Measurements from ENCODE around the gene ARAP1.
A peak's percentile ranks its signal among the peaks of the same experiment; 100 is the strongest.

ARAP1 gene

GRCh38 chr11:72741429-72741833, 10.8 kb downstream of the ARAP1 start:
- Histone ChIP-seq H3K4me2 (ENCODE audit: low read depth, low read length, poor library complexity, severe bottlenecking) (peak overlapping the region; percentile 71), H3K36me3 (ENCODE audit: insufficient read depth, low read length) (no peaks in the 10 kb centered on the region), H3K9ac (ENCODE audit: low read depth, low read length, poor library complexity, severe bottlenecking) (peak overlapping the region; percentile 31), H3K79me2 (ENCODE audit: insufficient read depth, low read length) (peaks cover 55% of the 10 kb centered on the region; the same call in 1 of the 2 replicates), H2AFZ (ENCODE audit: low read length) (no peak overlapping the region), H3K9me3 (ENCODE audit: insufficient read depth, low read depth, low read length) (no peaks in the 10 kb centered on the region), H3K4me3 (ENCODE audit: low read length, poor library complexity, severe bottlenecking) (peak overlapping the region; percentile 54), H3F3A (ENCODE audit: low read depth) (no peaks in the 10 kb centered on the region), H3K27me3 (ENCODE audit: insufficient read depth, low read length, poor library complexity, severe bottlenecking) (no peaks in the 10 kb centered on the region), H4K20me1 (ENCODE audit: insufficient read depth, low read length, poor library complexity, severe bottlenecking) (peaks cover 13% of the 10 kb centered on the region), H3K9me2 (replicated peaks; ENCODE audit: low read depth, low read length) (no peaks in the 10 kb centered on the region), H3K4me1 (ENCODE audit: insufficient read depth, low read length, poor library complexity, severe bottlenecking) (peaks cover 50% of the 10 kb centered on the region)
- TF ChIP-seq EZH2phosphoT487 (IDR thresholded peaks at IDR 0.05; ENCODE audit: borderline replicate concordance), result no peak
- no peak for TF ChIP-seq CTCF (conservative IDR thresholded peaks at IDR 0.05; ENCODE audit: low read length)

- H3K9ac ChIP-seq (ENCODE audit: low read depth, low read length, poor library complexity, severe bottlenecking), result peak overlapping the region; percentile 31
- H3K36me3 ChIP-seq (ENCODE audit: insufficient read depth, low read length), result no peaks in the 10 kb centered on the region
- H3K79me2 ChIP-seq (ENCODE audit: insufficient read depth, low read length), result peaks cover 56% of the 10 kb centered on the region; the same call in 1 of the 2 replicates
- TF ChIP-seq EZH2phosphoT487 (IDR thresholded peaks at IDR 0.05; ENCODE audit: borderline replicate concordance), result no peak
- no peak for TF ChIP-seq CTCF (conservative IDR thresholded peaks at IDR 0.05; ENCODE audit: low read length)
- H3K4me2 ChIP-seq (ENCODE audit: low read depth, low read length, poor library complexity, severe bottlenecking), result peak overlapping the region; percentile 71
- no peaks in the 10 kb centered on the region for H3F3A ChIP-seq (ENCODE audit: low read depth)
- H3K4me3 ChIP-seq (ENCODE audit: low read length, poor library complexity, severe bottlenecking), result peak overlapping the region; percentile 54
- H2AFZ ChIP-seq (ENCODE audit: low read length), result no peak overlapping the region
- H3K9me2 ChIP-seq (replicated peaks; ENCODE audit: low read depth, low read length), result no peaks in the 10 kb centered on the region
- H4K20me1 ChIP-seq (ENCODE audit: insufficient read depth, low read length, poor library complexity, severe bottlenecking), result peaks cover 17% of the 10 kb centered on the region
- no peaks in the 10 kb centered on the region for H3K9me3 ChIP-seq (ENCODE audit: insufficient read depth, low read depth, low read length)
- no peaks in the 10 kb centered on the region for H3K27me3 ChIP-seq (ENCODE audit: insufficient read depth, low read length, poor library complexity, severe bottlenecking)
- H3K4me1 ChIP-seq (ENCODE audit: insufficient read depth, low read length, poor library complexity, severe bottlenecking), result peaks cover 53% of the 10 kb centered on the region
These were observed 11.4 kb downstream of the ARAP1 start for GRCh38 chr11:72740562-72741428.

- Histone ChIP-seq H3K9me2 (replicated peaks; ENCODE audit: low read depth, low read length) (no peaks in the 10 kb centered on the region), H3K9ac (ENCODE audit: low read depth, low read length, poor library complexity, severe bottlenecking) (no peak overlapping the region), H3K4me2 (ENCODE audit: low read depth, low read length, poor library complexity, severe bottlenecking) (peak overlapping the region; percentile 71), H3K36me3 (ENCODE audit: insufficient read depth, low read length) (no peaks in the 10 kb centered on the region), H3K27me3 (ENCODE audit: insufficient read depth, low read length, poor library complexity, severe bottlenecking) (no peaks in the 10 kb centered on the region), H3K4me3 (ENCODE audit: low read length, poor library complexity, severe bottlenecking) (no peak overlapping the region), H2AFZ (ENCODE audit: low read length) (no peak overlapping the region), H3F3A (ENCODE audit: low read depth) (no peaks in the 10 kb centered on the region), H3K9me3 (ENCODE audit: insufficient read depth, low read depth, low read length) (no peaks in the 10 kb centered on the region), H3K4me1 (ENCODE audit: insufficient read depth, low read length, poor library complexity, severe bottlenecking) (peaks cover 53% of the 10 kb centered on the region), H3K79me2 (ENCODE audit: insufficient read depth, low read length) (peaks cover 52% of the 10 kb centered on the region; the same call in 1 of the 2 replicates), H4K20me1 (ENCODE audit: insufficient read depth, low read length, poor library complexity, severe bottlenecking) (peaks cover 17% of the 10 kb centered on the region)
- TF ChIP-seq CTCF (conservative IDR thresholded peaks at IDR 0.05; ENCODE audit: low read length) (no peak), EZH2phosphoT487 (IDR thresholded peaks at IDR 0.05; ENCODE audit: borderline replicate concordance) (no peak)
These were observed 12.2 kb downstream of the ARAP1 start for GRCh38 chr11:72740060-72740424.

All from Loucy (cell line).